Right renal cortex interstitium (tissue), 3 donors: Measurements from ENCODE around the gene PODXL2. TPM values are rescaled to one million over a fixed set of nuclear protein-coding genes. Genes with fewer than 3 reads are reported as not detected.
"Not testable (repeated sequence)": the region's sequence is repeated elsewhere in the genome, so short reads cannot be mapped to it uniquely, and the experiment has no call there.

Experiments
- DNase-seq, 3 donors: peaks; one replicate each; pipeline ENCODE4 v3.0.0-alpha.2; 2013; ENCODE audit warnings: low read depth in 3 of 3, low spot score in 2 of 3
- polyA plus RNA-seq, 3 donors: library from polyadenylated mRNA; unstranded; fragments of 120-200 nt; gene quantifications; one replicate each; pipeline ENCODE4 v1.2.1, GENCODE V29; 2013; ENCODE audit not compliant: insufficient read length in 3 of 3

PODXL2 gene
- polyA plus RNA-seq, 3 donors, result 46.1 to 52.5 (median 48.9) TPM

GRCh38 chr3:127652246-127652995, 23.4 kb downstream of the PODXL2 start:
- no peak for DNase-seq

GRCh38 chr3:127654374-127654773, 25.4 kb downstream of the PODXL2 start:
- DNase-seq, result no peak

GRCh38 chr3:127654993-127655392, 26.0 kb downstream of the PODXL2 start:
- not testable (repeated sequence) for DNase-seq

- DNase-seq, result no peak
Measured at GRCh38 chr3:127655641-127656040, 26.7 kb downstream of the PODXL2 start.

- DNase-seq, result no peak
Measured at GRCh38 chr3:127656906-127657305, 27.9 kb downstream of the PODXL2 start.

GRCh38 chr3:127658234-127658633, 29.2 kb downstream of the PODXL2 start:
- DNase-seq, result no peak

GRCh38 chr3:127660621-127661251, 31.8 kb downstream of the PODXL2 start:
- DNase-seq, result no peak

- no peak for DNase-seq
Measured at GRCh38 chr3:127661600-127661999, 32.6 kb downstream of the PODXL2 start.

- DNase-seq, result no peak
Measured at GRCh38 chr3:127662001-127662469, 33.0 kb downstream of the PODXL2 start.

GRCh38 chr3:127663151-127663550, 34.2 kb downstream of the PODXL2 start:
- DNase-seq, result no peak

GRCh38 chr3:127665165-127665564, 36.2 kb downstream of the PODXL2 start:
- no peak for DNase-seq

- no peak for DNase-seq
Measured at GRCh38 chr3:127665586-127665985, 36.6 kb downstream of the PODXL2 start.

- DNase-seq, result no peak
Measured at GRCh38 chr3:127666676-127667075, 37.7 kb downstream of the PODXL2 start.

- DNase-seq, result no peak
Measured at GRCh38 chr3:127667119-127667681, 38.2 kb downstream of the PODXL2 start.

- no peak for DNase-seq
Measured at GRCh38 chr3:127668906-127669305, 39.9 kb downstream of the PODXL2 start.

GRCh38 chr3:127669541-127670228, 40.7 kb downstream of the PODXL2 start:
- DNase-seq, result no peak

- DNase-seq, result no peak
Measured at GRCh38 chr3:127670229-127670559, 41.2 kb downstream of the PODXL2 start.

- DNase-seq, result no peak
Measured at GRCh38 chr3:127670761-127671522, 42.0 kb downstream of the PODXL2 start.

- DNase-seq, result no peak
Measured at GRCh38 chr3:127671523-127672428, 42.8 kb downstream of the PODXL2 start.
